NCI-H460 (cell line): ENCODE measurements around the gene STKLD1. TPM values are rescaled to one million over a fixed set of nuclear protein-coding genes. Genes with fewer than 3 reads are reported as not detected.
"Not testable (repeated sequence)": the region's sequence is repeated elsewhere in the genome, so short reads cannot be mapped to it uniquely, and the experiment has no call there.

Experiments
- DNase-seq: peaks from one replicate; pipeline ENCODE4 v3.0.0-alpha.2; 2016; ENCODE audit warnings: low read depth; ENCODE audit errors: extremely low read depth
- total RNA-seq: library from RNA; depleted of rRNA; stranded (reverse); fragments of >200 nt; shearing (Covaris generic); gene quantifications from 2 replicates; pipeline ENCODE4 v1.2.3, GENCODE V29; 2014

STKLD1 gene
- total RNA-seq, 1 experiment from 2014 or later: 0.59 TPM

GRCh38 chr9:133360400-133361393 lies 15.5 kb upstream of the STKLD1 start:
- DNase-seq: no peak

- no peak for DNase-seq
These were observed 14.6 kb upstream of the STKLD1 start for GRCh38 chr9:133361507-133362092.

- DNase-seq: no peak
These were observed 13.7 kb upstream of the STKLD1 start for GRCh38 chr9:133362359-133363044.

GRCh38 chr9:133366435-133366834 lies 9.7 kb upstream of the STKLD1 start:
- no peak for DNase-seq

GRCh38 chr9:133367221-133367620 lies 8.9 kb upstream of the STKLD1 start:
- no peak for DNase-seq

GRCh38 chr9:133367778-133368177 lies 8.4 kb upstream of the STKLD1 start:
- no peak for DNase-seq

GRCh38 chr9:133368249-133368881 lies 7.8 kb upstream of the STKLD1 start:
- peak; percentile 38 for DNase-seq

GRCh38 chr9:133369422-133369821 lies 6.7 kb upstream of the STKLD1 start:
- DNase-seq: no peak

GRCh38 chr9:133369933-133370332 lies 6.2 kb upstream of the STKLD1 start:
- DNase-seq: no peak

- DNase-seq: no peak
These were observed 5.5 kb upstream of the STKLD1 start for GRCh38 chr9:133370685-133371084.

- no peak for DNase-seq
These were observed 4.9 kb upstream of the STKLD1 start for GRCh38 chr9:133371261-133371711.

GRCh38 chr9:133372144-133372543 lies 4.0 kb upstream of the STKLD1 start:
- no peak for DNase-seq

GRCh38 chr9:133374612-133375115 lies 1.5 kb upstream of the STKLD1 start:
- no peak for DNase-seq

- DNase-seq: no peak
These were observed 946 bp upstream of the STKLD1 start for GRCh38 chr9:133375116-133375723.

GRCh38 chr9:133377280-133377679 lies 1.1 kb downstream of the STKLD1 start:
- not testable (repeated sequence) for DNase-seq

- DNase-seq: no peak
These were observed 1.6 kb downstream of the STKLD1 start for GRCh38 chr9:133377721-133378216.

GRCh38 chr9:133378408-133378962 lies 2.3 kb downstream of the STKLD1 start:
- no peak for DNase-seq

GRCh38 chr9:133379153-133380086 lies 3.3 kb downstream of the STKLD1 start:
- no peak for DNase-seq

- DNase-seq: no peak
These were observed 4.6 kb downstream of the STKLD1 start for GRCh38 chr9:133380734-133381133.
